Choroid plexus epithelial cell (primary cell): ENCODE data around the gene FCN3.
A peak's percentile ranks its signal among the peaks of the same experiment; 100 is the strongest.

Experiments
- DNase-seq: peaks from one replicate; pipeline ENCODE4 v3.0.0-alpha.2; 2010; ENCODE audit warnings: low read depth
- H3K4me3 ChIP-seq: 2 replicates; pipeline ENCODE4 v1.5.1; 2011; ENCODE audit warnings: low read depth, mild to moderate bottlenecking, control low read depth, low read length, moderate library complexity
- CTCF ChIP-seq: conservative IDR thresholded peaks from 2 replicates; pipeline ENCODE4 v1.5.1; 2011; ENCODE audit warnings: low read depth, mild to moderate bottlenecking, control low read depth, inconsistent platforms, low read length, moderate library complexity

The FCN3 gene

DNA sequence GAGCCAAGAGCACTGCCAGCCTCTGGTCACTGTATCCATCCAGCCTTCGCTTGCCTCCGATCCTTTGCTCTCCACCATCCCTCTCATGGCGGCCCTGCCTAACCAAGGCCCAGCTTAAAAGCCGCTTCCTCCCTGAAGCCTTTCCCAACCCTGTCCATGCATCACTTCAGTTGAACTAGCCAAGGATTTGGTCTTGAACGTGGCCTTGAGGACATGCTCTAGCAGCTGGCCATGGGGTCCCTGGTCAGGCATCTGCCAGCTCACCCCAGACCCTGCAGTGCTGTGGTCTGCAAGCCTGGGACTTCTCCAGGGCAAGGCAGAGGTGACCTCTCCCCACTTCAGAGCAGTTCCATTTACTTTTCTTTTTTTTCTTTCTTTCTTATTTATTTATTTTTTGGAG, 37.9 kb downstream of the FCN3 start:
- H3K4me3 ChIP-seq: no peak overlapping the region
- DNase-seq: no peak
- TF ChIP-seq CTCF: no peak

- TF ChIP-seq CTCF: no peak
- DNase-seq: no peak
- H3K4me3 ChIP-seq: no peak overlapping the region
These were observed 38.9 kb downstream of the FCN3 start for GRCh38 chr1:27335506-27336422.

DNA sequence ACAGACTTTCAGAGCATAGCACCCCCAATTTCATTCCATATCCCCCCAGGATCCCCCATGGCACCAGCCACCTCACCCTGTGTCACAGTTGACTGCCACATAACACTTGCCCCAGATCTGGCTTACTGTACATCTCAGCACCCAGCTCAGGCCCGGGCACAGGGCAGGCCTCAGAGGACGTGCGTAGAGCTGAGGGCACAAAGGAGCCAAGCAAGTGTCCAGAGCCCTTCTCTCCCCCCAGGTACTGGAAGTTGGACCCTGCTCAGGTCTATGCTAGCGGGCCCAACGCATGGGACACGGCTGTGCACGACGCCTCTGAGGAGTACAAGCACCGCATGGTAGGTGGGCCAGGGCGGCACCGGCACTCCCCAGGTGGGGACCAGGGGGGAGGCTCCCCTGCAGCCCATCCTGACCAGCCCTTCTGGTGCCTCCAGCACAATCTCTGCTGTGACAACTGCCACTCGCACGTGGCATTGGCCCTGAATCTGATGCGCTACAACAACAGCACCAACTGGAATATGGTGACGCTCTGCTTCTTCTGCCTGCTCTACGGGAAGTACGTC, 40.8 kb downstream of the FCN3 start:
- DNase-seq: no peak
- no peak for TF ChIP-seq CTCF
- H3K4me3 ChIP-seq: no peak overlapping the region

GRCh38 chr1:27332536-27333281, 41.9 kb downstream of the FCN3 start:
- TF ChIP-seq CTCF: peak; percentile 90
- no peak overlapping the region for H3K4me3 ChIP-seq
- DNase-seq: peak; percentile 59

- TF ChIP-seq CTCF: no peak
- H3K4me3 ChIP-seq: no peak overlapping the region
- no peak for DNase-seq
These were observed 42.7 kb downstream of the FCN3 start for GRCh38 chr1:27331922-27332321.

DNA sequence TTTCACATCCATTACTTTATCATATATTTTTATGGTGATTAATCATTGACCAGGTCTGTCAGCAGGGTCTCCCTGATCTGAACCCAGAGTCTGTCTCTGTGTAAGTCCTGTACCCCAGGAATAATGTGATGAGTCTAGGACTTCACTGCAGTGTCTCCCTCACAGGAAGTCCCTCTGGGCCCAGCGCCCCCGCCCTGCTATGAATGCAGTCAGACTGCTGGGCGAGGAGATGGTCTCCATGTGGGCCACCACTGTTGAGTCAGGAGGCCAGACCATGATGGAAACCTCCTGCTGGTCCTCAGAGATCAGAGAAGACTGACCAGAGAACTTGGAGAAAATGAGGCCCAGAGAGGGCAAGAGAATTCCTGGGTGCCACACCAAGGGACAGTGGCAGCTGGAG, 43.2 kb downstream of the FCN3 start:
- H3K4me3 ChIP-seq: no peak overlapping the region
- no peak for DNase-seq
- TF ChIP-seq CTCF: no peak
